SK-N-MC (cell line): Measurements from ENCODE around the gene CTSD.
"Not testable (repeated sequence)": the region's sequence is repeated elsewhere in the genome, so short reads cannot be mapped to it uniquely, and the experiment has no call there.

Experiments
- EZH2 ChIP-seq: fragments of 200-600 bp; sonication (generic); IDR thresholded peaks from one replicate; pipeline ENCODE4 v1.6.1; 2017; ENCODE audit warnings: antibody characterized with exemption
- POLR2AphosphoS5 ChIP-seq: IDR thresholded peaks from 2 replicates; pipeline ENCODE4 v1.6.1; 2012; ENCODE audit warnings: mild to moderate bottlenecking, low read depth, low read length, borderline replicate concordance

DNA sequence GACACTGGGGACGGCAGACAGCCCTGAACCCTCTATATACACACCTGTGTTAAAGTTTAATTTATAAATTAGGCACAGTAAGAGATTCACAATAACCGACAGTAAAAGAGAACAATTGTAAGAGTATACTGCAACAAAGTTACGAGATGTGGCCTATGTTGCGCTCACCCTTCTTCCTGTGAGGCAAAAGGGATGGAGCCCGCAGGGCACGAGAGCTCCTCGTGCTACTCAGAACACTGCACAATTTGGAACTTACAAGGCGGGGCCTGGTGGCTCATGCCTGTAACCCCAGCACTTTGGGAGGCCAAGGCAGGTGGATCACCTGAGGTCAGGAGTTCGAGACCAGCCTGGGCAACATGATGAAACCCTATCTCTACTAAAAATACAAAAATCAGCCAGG is 49.6 kb upstream of the CTSD start:
- TF ChIP-seq EZH2, POLR2AphosphoS5: not testable (repeated sequence)
